GM19397 (cell line): ENCODE measurements around the gene RALGPS2.
"Not testable (repeated sequence)": the region's sequence is repeated elsewhere in the genome, so short reads cannot be mapped to it uniquely, and the experiment has no call there.

Experiments
- ATAC-seq: cut with Tn5 transposase; IDR thresholded peaks from one replicate; pipeline ENCODE4 v1.9.1; 2021; ENCODE audit warnings: mild to moderate bottlenecking, moderate library complexity; ENCODE audit not compliant: unreplicated experiment

The RALGPS2 gene

GRCh38 chr1:178776553-178776952 is 51.5 kb downstream of the RALGPS2 start:
- no peak for ATAC-seq

DNA sequence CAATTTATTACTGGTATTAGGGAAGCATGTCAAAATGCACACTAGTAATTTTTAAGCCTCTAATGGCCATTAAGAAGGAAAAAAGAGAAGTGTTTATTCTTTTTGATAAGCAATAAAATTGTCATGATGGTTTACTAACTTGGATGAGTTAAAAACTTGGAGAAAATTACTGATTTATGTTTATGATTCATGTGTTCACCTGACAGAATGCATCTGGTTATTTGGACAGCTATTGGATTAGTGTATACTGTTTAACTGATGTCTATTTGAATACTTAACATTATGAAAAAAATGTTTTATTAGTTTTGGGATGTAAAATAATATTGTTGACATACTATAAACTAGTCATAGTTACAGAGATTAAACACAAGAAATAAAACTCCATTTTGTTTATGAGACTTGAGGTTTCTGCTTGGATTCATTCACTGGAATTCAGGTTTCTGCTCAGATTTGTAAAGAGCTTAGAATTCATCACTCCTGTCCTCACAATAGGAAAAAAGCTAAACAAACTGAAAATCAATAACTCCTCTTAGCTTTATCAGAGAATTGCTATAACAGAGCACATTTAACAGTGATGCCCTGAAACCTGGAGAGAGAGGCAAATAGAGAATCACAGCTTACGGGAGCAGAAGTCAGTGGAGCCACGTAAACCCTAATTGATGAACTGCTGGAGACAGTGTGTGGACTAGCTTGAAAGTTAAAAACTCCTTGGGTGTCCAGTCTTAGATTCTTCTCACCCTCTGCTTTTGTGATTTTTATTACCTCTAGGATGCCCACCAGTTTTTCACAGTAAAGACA is 56.7 kb downstream of the RALGPS2 start:
- ATAC-seq = no peak

DNA sequence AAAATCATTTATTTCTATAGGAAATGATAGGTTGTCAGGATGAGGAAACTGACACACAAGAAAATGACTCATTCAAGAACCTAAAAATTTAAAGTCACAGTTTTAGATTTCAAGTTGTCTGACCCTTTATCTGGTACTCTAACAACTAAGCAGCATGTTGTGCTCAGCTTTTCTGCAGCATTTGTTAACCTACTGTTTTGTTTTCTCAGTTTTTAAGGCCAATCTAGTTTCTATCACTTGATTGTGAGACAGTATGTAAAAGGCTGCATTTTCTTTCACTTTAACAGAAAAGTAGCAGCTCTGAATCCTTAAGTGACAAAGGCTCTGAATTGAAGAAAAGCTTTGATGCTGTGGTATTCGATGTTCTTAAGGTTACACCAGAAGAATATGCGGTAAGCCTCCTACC is 59.1 kb downstream of the RALGPS2 start:
- no peak for ATAC-seq

GRCh38 chr1:178792394-178792793 is 67.3 kb downstream of the RALGPS2 start:
- ATAC-seq = no peak

GRCh38 chr1:178796013-178796412 is 71.0 kb downstream of the RALGPS2 start:
- no peak for ATAC-seq

GRCh38 chr1:178797590-178797989 is 72.5 kb downstream of the RALGPS2 start:
- ATAC-seq = no peak

DNA sequence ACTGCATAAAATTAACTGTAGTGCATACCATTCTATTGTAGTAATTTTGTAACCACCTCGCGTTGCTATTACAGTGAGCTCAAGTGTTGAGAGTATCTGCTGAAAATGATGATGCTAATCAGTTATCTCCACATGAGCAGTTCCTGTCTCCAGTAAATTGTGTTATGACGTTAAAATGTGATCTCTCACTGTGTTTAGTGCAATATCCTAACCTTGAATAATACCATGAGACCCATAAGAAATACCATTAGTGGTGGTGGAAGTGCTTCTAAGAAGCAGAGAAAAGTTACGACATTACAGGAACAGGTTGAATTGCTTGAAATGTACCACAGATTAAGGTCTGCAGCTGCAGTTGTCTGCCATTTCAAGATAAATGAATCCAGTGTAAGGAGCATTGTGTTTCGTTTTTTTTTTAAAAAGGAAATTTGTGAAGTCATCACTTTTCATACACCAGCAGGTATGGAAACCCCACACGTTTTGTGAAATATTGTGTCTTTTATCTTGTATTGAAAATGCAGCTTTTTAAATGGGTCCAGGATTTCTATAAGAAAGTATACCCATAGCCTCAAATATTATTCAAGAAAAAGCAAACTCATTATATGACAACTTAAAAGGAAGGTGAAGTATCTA is 73.3 kb downstream of the RALGPS2 start:
- ATAC-seq = no peak

- no peak for ATAC-seq
Observed at GRCh38 chr1:178802873-178803272, 77.8 kb downstream of the RALGPS2 start.

DNA sequence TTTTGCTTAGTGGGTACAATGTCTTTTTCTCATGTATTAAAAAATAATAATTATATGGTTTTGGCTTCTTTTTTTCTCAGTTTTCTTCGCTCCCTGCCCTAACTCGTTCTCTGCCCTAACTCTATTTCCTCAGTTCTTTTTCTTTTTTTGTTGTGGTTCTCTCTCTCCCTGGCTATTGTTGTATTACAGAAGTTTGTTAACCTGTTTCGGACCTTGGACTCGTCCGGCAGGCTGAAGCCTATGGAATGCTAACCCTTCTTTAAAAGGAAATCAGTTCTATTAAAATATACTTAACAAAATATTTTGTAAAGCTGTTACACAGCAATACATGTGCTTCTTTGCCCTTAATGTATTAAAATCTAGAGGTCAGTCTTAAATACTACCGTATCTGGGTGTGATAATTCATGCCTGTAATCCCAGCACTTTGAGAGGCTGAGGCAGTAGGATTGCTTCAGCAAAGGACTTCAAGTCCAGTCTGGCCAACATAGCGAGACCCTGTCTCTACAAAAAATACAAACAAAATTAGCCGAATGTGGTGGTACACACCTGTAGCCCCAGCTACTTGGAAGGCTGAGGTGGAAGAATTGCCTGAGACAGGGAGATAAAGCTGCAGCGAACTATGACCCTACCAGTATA is 81.7 kb downstream of the RALGPS2 start:
- ATAC-seq = no peak

GRCh38 chr1:178808529-178808928 is 83.5 kb downstream of the RALGPS2 start:
- no peak for ATAC-seq

DNA sequence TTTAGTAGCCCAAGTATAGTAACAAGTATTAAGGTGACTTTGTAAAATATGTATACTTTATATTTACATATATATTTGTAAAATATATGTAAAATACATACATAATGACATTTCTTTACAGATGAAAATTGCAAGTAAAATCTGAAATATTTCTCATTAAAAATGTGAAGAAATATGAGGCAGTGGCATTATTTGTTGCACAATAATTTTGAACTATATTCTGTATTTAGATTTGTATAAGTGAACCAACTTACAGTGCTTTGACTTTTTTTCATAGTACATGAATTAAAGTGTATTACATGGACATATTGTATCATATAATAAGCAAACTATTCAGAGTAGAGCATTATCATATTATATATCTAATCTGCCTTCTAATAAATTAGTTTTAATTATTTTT is 85.5 kb downstream of the RALGPS2 start:
- no peak for ATAC-seq

DNA sequence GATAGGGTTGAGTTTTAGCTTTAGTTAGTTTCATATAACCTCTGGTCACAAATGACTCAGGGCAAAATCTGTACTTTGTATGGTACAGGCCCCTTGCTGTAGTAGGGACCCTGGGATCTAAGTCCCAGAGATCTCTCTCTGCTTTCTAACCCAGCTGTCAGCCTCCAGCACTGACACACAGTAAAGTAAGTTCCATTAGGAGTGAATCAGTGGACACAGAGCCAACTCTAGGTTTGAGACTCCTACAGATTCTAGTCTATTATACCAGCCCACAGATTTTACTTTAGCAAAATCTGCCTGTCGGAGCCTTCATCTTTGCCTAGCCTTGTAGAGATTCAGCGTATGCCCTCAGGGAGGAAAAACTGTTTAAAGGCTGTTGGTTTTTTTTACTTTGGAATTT is 93.4 kb downstream of the RALGPS2 start:
- ATAC-seq = no peak

DNA sequence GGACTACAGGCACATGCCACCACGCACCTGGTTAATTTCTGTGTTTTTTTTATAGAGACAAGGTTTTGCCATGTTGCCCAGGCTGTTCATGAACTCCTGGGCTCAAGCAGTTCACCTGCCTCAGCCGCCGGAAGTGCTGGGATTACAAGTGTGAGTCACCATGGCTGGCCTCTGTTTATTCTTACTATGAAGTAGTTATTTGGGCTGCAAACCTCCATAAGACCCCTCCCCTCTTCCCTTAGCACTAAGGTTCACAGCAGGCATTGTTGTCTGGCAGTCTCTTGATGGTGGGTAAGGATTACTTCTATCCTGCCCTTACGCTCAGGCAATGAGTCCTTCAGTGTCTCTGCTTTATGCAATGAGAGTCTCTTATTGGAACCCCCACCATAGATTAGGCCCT is 94.1 kb downstream of the RALGPS2 start:
- no peak for ATAC-seq

DNA sequence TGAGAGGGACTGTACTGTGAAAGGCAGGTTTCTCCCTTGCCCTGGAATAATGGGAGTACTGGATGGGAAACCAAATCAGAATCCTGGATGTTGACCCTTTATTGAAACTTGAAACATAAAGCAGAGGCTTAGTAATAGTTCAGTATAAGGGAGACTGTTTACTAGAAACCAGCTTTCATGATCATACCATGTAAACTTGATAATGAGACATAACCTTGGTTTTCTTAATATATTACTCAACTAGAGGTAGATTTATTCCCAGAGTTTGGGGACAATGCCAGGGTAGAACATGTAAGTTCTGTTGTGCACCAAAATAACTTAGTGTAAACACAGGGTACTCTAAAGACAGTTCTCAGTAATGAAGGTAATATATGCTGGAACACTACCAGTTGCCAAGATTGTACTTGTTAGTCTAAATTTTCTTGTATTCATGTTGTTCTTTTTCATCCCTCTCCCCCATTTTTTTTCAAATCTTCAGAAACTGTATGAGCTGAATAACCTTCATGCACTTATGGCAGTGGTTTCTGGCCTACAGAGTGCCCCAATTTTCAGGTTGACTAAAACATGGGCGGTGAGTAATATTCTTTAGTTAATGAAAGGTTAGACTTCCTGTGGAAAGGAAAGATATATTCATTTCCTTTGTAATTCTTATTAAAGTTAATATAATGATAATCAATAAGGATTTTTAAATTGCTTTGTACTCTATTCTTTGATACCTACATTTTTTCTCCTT is 96.3 kb downstream of the RALGPS2 start:
- ATAC-seq = no peak

DNA sequence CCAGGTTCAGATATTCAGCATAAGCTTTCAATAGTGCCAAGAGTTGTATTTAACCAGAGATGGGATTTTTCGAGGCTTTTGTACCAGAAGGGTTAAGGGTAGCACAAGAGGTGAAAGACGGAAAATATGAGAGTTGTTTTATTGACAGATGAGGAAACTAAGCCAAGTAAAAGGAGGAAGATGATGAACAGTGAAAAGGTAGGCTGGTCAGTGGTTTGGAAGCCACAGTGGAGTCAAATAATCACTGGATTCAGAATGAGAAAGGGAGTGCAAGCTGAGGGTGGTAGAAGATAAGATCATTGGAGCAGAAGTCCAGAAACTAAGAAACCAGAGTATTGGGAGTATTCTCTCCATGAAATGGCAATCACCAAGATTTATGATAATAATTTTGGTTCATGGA is 100.1 kb downstream of the RALGPS2 start:
- ATAC-seq = no peak

GRCh38 chr1:178844436-178844835 is 119.4 kb downstream of the RALGPS2 start:
- ATAC-seq = no peak

DNA sequence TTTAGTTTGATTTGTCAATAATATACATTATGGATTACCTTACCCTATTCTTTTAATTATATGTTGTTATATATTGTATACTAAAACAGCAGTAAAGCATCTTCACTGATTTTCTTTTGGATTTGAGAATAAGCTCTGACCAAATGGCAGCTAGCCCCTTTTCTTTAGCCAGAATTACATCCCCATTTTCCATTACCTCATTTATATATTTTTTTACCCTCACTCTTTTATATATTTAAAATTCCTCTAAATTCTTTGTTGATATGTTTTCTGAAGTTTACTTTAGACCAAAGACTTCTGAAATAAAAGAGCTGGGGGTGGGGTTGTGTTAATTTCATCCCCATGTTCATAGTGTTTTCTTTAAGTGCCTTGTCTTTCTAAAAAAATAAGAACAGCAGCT is 121.3 kb downstream of the RALGPS2 start:
- no peak for ATAC-seq

GRCh38 chr1:178847396-178847849 is 122.4 kb downstream of the RALGPS2 start:
- no peak for ATAC-seq

GRCh38 chr1:178847919-178848318 is 122.9 kb downstream of the RALGPS2 start:
- not testable (repeated sequence) for ATAC-seq

DNA sequence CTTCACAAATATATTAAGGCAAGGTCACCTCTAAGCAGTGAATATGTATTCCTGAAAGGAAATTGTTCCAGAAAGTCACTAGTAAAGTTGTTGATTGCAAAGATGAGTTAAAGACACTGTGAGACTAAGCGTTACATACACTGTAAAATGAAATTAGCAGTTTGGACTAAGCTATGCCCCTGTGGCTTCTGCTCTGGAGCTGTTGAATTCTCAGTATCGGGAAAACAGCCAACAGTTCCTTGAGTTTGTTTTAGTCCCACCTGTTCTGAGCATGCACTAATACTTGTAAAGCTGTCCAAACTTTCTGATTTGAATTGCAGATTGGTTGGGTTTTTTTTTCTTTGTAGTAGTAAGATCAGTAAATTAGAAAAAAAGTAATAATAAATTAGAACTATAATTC is 124.9 kb downstream of the RALGPS2 start:
- ATAC-seq = no peak

DNA sequence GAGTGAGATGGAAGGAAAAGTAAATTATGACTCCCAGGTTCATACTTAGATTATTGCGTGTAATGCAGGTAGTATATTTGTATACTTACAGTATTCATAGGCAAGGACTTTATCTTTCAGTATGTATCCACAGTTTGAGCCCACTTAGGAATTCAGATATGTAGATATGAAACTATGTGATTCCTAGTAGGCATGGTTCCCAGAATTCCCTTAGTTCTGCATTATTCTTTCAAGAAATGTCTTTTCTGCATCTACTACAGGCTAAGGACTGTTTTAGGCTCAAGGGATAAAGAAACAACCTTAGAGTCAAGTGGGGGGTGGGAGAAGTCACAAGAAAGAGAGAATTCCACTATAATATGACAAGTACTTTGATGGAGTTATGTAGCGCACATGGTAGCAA is 132.1 kb downstream of the RALGPS2 start:
- ATAC-seq = no peak
